ENCODE results near the gene DLG5. TPM values are rescaled to one million over a fixed set of nuclear protein-coding genes. Genes with fewer than 3 reads are reported as not detected.
A peak's percentile ranks its signal among the peaks of the same experiment; 100 is the strongest.

DLG5 gene
- total RNA-seq, 1 donor from 2014 or later, result 60.5 TPM

DNA sequence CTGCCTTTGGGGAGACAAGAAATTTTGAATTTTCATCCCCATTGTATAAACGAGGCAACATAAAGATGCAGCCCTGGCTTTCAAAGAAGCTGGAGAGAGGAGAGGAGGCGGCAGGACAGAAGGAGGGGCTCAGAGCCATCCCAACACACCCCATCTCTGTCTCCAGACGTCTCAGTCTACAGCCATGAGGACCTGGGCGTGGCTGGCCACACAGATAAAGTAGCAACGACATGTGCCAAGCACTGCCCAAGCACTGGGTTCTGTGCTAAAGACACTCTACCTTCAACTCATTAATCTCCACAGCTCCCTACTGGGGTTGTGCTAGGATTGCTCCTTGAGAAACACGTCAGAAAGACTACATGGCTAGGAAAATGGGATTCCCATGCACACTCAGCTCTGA, 65.2 kb downstream of the DLG5 start:
- no peak for DNase-seq (ENCODE audit: low spot score)
- Mint-ChIP-seq H3K4me3 (ENCODE audit: unreplicated experiment) (no peak overlapping the region), H3K36me3 (ENCODE audit: low read depth) (peaks cover 4% of the 10 kb centered on the region), H3K27me3 (ENCODE audit: low read depth) (no peaks in the 10 kb centered on the region), H3K9me3 (ENCODE audit: low read depth) (no peaks in the 10 kb centered on the region), H3K4me1 (ENCODE audit: low read depth) (peaks cover 3% of the 10 kb centered on the region), H3K27ac (ENCODE audit: unreplicated experiment) (no peak overlapping the region)
- TF ChIP-seq, protein P1, sequence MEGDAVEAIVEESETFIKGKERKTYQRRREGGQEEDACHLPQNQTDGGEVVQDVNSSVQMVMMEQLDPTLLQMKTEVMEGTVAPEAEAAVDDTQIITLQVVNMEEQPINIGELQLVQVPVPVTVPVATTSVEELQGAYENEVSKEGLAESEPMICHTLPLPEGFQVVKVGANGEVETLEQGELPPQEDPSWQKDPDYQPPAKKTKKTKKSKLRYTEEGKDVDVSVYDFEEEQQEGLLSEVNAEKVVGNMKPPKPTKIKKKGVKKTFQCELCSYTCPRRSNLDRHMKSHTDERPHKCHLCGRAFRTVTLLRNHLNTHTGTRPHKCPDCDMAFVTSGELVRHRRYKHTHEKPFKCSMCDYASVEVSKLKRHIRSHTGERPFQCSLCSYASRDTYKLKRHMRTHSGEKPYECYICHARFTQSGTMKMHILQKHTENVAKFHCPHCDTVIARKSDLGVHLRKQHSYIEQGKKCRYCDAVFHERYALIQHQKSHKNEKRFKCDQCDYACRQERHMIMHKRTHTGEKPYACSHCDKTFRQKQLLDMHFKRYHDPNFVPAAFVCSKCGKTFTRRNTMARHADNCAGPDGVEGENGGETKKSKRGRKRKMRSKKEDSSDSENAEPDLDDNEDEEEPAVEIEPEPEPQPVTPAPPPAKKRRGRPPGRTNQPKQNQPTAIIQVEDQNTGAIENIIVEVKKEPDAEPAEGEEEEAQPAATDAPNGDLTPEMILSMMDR (IDR thresholded peaks at IDR 0.05), result no peak

DNA sequence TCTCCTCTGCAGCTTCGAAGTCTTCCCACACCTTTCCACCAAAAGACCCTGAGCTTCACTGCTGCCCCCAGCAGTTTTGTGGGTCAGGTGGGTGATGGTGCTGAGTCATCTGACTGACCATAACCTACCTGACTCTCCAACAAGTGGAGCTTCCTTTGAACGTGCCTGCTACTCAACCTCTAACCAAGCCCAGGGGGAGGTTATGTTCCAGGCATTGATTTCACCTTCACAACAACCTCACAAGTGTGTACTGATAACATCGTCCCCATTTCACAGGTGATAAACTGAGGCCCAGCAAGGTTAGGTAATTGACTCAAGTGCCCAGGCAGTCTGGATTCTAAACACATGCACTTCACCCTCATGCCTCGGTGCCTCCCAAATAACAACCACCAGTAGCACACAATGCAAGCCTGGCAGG, 66.7 kb downstream of the DLG5 start:
- H3K27ac Mint-ChIP-seq (ENCODE audit: unreplicated experiment), result no peak overlapping the region
- DNase-seq (ENCODE audit: low spot score), result no peak
- TF ChIP-seq, protein P1 (IDR thresholded peaks at IDR 0.05), result no peak
- H3K9me3 Mint-ChIP-seq (ENCODE audit: low read depth), result no peaks in the 10 kb centered on the region
- H3K27me3 Mint-ChIP-seq (ENCODE audit: low read depth), result no peaks in the 10 kb centered on the region
- H3K4me1 Mint-ChIP-seq (ENCODE audit: low read depth), result no peaks in the 10 kb centered on the region
- no peak overlapping the region for H3K4me3 Mint-ChIP-seq (ENCODE audit: unreplicated experiment)
- peaks cover 2% of the 10 kb centered on the region for H3K36me3 Mint-ChIP-seq (ENCODE audit: low read depth)

DNA sequence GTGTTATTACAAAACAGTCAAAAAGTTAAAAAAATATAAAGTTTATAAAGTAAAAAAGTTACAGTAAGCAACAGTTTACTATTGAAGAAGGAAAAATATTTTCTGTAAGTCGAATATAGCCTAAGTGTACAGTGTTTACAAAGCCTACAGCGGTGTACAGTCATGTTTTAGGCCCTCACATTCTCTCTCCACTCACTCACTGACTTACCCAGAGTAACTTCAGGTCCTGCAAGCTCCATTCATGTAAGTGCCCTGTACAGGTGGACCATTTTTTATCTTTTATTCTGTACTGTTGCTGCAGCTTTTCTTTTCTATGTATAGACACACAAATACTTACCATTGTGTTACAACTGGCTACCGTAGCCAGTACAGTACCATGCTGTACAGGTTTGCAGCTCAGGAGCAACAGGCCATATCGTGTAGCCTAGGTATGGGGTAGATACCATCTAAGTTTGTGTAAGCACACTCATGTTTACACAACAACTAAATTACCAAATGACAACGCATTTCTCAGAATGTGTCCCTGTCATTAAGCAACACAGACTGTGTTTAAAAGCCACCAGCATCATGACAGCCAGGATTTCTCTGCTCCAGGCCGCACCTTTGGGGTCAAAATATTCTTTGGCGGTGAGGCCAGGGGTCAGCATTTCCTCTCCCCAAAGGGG, 67.2 kb downstream of the DLG5 start:
- peaks cover 2% of the 10 kb centered on the region for H3K36me3 Mint-ChIP-seq (ENCODE audit: low read depth)
- H3K4me1 Mint-ChIP-seq (ENCODE audit: low read depth), result no peaks in the 10 kb centered on the region
- H3K9me3 Mint-ChIP-seq (ENCODE audit: low read depth), result no peaks in the 10 kb centered on the region
- H3K27me3 Mint-ChIP-seq (ENCODE audit: low read depth), result no peaks in the 10 kb centered on the region
- H3K4me3 Mint-ChIP-seq (ENCODE audit: unreplicated experiment), result no peak overlapping the region
- H3K27ac Mint-ChIP-seq (ENCODE audit: unreplicated experiment), result no peak overlapping the region
- TF ChIP-seq, protein P1 (IDR thresholded peaks at IDR 0.05), result no peak
- DNase-seq (ENCODE audit: low spot score), result no peak

DNA sequence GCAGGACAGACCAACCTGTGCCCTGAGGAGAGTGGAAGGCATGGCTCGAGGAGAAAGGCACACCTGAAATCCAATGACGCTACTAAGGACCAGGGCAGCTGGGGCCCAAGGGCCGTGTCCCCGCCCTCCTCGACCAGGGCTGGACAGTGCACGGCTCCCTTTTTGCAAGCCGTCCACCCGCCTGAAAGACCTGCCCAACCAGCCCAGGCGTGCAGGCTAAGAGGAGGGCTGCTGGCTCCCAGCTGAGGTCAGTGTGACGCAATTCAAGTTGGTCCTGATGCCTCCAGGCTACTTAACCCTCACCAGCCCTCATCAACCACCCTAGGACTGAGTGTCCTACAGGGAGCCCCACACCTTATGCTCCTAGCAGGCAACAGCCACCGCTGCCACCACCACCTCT, 69.3 kb downstream of the DLG5 start:
- DNase-seq (ENCODE audit: low spot score), result peak; percentile 81
- Mint-ChIP-seq H3K4me1 (ENCODE audit: low read depth) (no peaks in the 10 kb centered on the region), H3K9me3 (ENCODE audit: low read depth) (no peaks in the 10 kb centered on the region), H3K4me3 (ENCODE audit: unreplicated experiment) (no peak overlapping the region), H3K27ac (ENCODE audit: unreplicated experiment) (no peak overlapping the region), H3K27me3 (ENCODE audit: low read depth) (no peaks in the 10 kb centered on the region), H3K36me3 (ENCODE audit: low read depth) (peaks cover 7% of the 10 kb centered on the region)
- TF ChIP-seq, protein P1 (IDR thresholded peaks at IDR 0.05), result no peak

DNA sequence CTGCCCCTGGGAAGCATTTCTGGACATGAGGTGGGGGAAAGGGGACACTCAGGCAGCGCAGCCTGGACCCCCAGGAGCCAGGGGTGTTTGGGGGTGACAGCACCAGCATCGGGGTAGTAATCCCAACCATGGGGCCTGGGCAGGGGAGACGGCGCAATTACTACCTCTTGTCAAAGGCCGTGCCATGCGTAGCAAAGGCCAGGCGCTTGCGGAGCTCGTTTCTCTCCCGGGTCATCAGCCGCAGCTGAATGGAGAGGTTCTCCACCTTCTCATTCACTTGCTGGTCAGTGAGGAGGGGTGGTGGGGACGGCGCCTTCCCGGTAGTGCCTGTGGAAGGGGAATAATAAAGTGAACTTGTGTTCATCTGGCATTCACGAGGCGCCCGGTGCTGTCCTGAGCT, 70.0 kb downstream of the DLG5 start:
- H3K4me1 Mint-ChIP-seq (ENCODE audit: low read depth), result no peaks in the 10 kb centered on the region
- no peak overlapping the region for H3K27ac Mint-ChIP-seq (ENCODE audit: unreplicated experiment)
- no peaks in the 10 kb centered on the region for H3K27me3 Mint-ChIP-seq (ENCODE audit: low read depth)
- TF ChIP-seq, protein P1 (IDR thresholded peaks at IDR 0.05), result no peak
- DNase-seq (ENCODE audit: low spot score), result peak; percentile 76
- no peaks in the 10 kb centered on the region for H3K9me3 Mint-ChIP-seq (ENCODE audit: low read depth)
- no peak overlapping the region for H3K4me3 Mint-ChIP-seq (ENCODE audit: unreplicated experiment)
- H3K36me3 Mint-ChIP-seq (ENCODE audit: low read depth), result peaks cover 9% of the 10 kb centered on the region
